ENCODE results near the gene SLC12A4. TPM values are rescaled to one million over a fixed set of nuclear protein-coding genes. Genes with fewer than 3 reads are reported as not detected.

Gene SLC12A4
- total and polyA plus RNA-seq, 2 of the 13 experiments (the other 11 are each of a cell fraction or from before 2014, with no cell fraction given), result 65.1 to 84.3 TPM

DNA sequence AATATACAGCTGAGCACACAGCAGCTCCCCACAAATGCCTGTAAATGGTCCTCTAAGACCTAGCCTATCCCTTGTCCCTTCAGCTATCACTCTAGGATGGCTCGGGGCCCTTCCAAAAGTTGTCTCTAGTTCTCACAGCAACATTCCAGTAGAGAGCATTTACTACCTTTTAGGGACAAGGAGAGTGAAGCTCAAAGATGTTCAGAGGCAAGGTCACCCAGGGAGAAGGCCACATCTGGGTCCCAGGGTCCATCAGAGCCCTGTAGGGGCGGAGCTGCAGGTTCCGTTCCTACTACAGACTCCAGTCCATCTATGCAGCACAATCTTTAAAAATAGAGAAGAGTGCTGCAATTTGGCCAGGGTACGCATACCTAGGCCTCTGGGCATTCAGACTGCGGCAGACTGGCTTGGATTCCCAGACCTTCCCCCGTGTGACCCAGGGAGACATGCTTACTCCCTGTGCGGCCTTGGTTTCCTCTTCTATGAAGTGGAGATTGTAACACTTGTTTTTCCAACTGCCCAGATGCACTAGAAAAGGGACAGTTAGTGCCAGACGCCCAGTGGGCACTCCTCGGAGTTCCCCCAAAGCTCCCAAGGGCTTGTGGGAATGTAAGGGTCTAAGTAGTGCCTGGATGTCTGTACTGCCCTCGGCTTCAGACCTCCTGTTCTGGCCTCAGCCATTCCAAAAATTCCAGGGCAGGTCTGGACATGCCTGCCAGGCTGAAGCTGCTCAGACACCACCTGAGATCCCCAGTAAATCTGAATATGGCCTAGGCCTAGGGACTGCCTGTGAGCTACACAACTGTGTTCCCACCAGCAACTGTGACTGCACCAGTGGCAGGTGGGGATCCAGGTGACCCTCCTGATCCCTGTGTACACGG lies 2.5 kb downstream of the SLC12A4 start (continued):
- TF ChIP-seq, protein P1, sequence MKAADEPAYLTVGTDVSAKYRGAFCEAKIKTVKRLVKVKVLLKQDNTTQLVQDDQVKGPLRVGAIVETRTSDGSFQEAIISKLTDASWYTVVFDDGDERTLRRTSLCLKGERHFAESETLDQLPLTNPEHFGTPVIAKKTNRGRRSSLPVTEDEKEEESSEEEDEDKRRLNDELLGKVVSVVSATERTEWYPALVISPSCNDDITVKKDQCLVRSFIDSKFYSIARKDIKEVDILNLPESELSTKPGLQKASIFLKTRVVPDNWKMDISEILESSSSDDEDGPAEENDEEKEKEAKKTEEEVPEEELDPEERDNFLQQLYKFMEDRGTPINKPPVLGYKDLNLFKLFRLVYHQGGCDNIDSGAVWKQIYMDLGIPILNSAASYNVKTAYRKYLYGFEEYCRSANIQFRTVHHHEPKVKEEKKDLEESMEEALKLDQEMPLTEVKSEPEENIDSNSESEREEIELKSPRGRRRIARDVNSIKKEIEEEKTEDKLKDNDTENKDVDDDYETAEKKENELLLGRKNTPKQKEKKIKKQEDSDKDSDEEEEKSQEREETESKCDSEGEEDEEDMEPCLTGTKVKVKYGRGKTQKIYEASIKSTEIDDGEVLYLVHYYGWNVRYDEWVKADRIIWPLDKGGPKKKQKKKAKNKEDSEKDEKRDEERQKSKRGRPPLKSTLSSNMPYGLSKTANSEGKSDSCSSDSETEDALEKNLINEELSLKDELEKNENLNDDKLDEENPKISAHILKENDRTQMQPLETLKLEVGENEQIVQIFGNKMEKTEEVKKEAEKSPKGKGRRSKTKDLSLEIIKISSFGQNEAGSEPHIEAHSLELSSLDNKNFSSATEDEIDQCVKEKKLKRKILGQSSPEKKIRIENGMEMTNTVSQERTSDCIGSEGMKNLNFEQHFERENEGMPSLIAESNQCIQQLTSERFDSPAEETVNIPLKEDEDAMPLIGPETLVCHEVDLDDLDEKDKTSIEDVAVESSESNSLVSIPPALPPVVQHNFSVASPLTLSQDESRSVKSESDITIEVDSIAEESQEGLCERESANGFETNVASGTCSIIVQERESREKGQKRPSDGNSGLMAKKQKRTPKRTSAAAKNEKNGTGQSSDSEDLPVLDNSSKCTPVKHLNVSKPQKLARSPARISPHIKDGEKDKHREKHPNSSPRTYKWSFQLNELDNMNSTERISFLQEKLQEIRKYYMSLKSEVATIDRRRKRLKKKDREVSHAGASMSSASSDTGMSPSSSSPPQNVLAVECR (CRISPR knock-in tag; IDR thresholded peaks at IDR 0.05; ENCODE audit: borderline replicate concordance), result peak; percentile 35; the same call in 1 of the 2 replicates
- 0 out of 2 replicates have a peak, but pooled peaks have one; percentile 12 for TF ChIP-seq WIZ (CRISPR knock-in tag; IDR thresholded peaks at IDR 0.05)
- TF ChIP-seq EEA1 (CRISPR knock-in tag; IDR thresholded peaks at IDR 0.05; ENCODE audit: borderline replicate concordance), result no peak
- TF ChIP-seq, protein P2, sequence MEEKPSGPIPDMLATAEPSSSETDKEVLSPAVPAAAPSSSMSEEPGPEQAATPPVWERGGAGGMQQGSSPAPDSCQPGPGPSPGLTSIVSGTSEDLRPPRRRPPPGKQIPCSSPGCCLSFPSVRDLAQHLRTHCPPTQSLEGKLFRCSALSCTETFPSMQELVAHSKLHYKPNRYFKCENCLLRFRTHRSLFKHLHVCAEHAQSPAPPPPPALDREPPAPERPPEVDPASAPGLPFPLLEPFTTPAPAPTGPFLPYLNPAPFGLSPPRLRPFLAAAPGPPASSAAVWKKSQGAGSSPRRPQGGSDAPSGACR (CRISPR knock-in tag; IDR thresholded peaks at IDR 0.05), result peak; percentile 70
- TF ChIP-seq ZNF746 (CRISPR knock-in tag; IDR thresholded peaks at IDR 0.05), result peak; percentile 26; the same call in 1 of the 2 replicates
- peak; percentile 61 for TF ChIP-seq RXRA (CRISPR knock-in tag; IDR thresholded peaks at IDR 0.05)
- TF ChIP-seq ZNF749 (CRISPR knock-in tag; IDR thresholded peaks at IDR 0.05; ENCODE audit: borderline replicate concordance), result 0 out of 2 replicates have a peak, but pooled peaks have one; percentile 59
- TF ChIP-seq ZNF354B (CRISPR knock-in tag; IDR thresholded peaks at IDR 0.05), result no peak
- TF ChIP-seq, protein P3, sequence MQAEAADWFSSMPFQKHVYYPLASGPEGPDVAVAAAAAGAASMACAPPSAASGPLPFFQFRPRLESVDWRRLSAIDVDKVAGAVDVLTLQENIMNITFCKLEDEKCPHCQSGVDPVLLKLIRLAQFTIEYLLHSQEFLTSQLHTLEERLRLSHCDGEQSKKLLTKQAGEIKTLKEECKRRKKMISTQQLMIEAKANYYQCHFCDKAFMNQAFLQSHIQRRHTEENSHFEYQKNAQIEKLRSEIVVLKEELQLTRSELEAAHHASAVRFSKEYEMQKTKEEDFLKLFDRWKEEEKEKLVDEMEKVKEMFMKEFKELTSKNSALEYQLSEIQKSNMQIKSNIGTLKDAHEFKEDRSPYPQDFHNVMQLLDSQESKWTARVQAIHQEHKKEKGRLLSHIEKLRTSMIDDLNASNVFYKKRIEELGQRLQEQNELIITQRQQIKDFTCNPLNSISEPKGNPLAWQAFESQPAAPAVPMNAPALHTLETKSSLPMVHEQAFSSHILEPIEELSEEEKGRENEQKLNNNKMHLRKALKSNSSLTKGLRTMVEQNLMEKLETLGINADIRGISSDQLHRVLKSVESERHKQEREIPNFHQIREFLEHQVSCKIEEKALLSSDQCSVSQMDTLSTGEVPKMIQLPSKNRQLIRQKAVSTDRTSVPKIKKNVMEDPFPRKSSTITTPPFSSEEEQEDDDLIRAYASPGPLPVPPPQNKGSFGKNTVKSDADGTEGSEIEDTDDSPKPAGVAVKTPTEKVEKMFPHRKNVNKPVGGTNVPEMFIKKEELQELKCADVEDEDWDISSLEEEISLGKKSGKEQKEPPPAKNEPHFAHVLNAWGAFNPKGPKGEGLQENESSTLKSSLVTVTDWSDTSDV (CRISPR knock-in tag; IDR thresholded peaks at IDR 0.05), result 0 out of 2 replicates have a peak, but pooled peaks have one; percentile 15
- peak; percentile 7; the same call in 1 of the 2 replicates for TF ChIP-seq GABPB1 (CRISPR knock-in tag; IDR thresholded peaks at IDR 0.05)
- TF ChIP-seq ZNF383 (CRISPR knock-in tag; IDR thresholded peaks at IDR 0.05; ENCODE audit: borderline replicate concordance), result 0 out of 2 replicates have a peak, but pooled peaks have one; percentile 27
- TF ChIP-seq, protein P4, sequence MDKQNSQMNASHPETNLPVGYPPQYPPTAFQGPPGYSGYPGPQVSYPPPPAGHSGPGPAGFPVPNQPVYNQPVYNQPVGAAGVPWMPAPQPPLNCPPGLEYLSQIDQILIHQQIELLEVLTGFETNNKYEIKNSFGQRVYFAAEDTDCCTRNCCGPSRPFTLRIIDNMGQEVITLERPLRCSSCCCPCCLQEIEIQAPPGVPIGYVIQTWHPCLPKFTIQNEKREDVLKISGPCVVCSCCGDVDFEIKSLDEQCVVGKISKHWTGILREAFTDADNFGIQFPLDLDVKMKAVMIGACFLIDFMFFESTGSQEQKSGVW (CRISPR knock-in tag; IDR thresholded peaks at IDR 0.05; ENCODE audit: borderline replicate concordance), result no peak
- peak; percentile 72; the same call in 1 of the 2 replicates for TF ChIP-seq NFIB (CRISPR knock-in tag; IDR thresholded peaks at IDR 0.05; ENCODE audit: borderline replicate concordance)
- 0 out of 2 replicates have a peak, but pooled peaks have one; percentile 30 for TF ChIP-seq MEIS2 (CRISPR knock-in tag; IDR thresholded peaks at IDR 0.05)
- TF ChIP-seq KMT2A (CRISPR knock-in tag; IDR thresholded peaks at IDR 0.05), result no peak
- peak; percentile 70; the same call in 1 of the 2 replicates for TF ChIP-seq NCOA1 (CRISPR knock-in tag; IDR thresholded peaks at IDR 0.05)
